Osteoblast (primary cell): ENCODE results near the gene RCHY1. TPM values are rescaled to one million over a fixed set of nuclear protein-coding genes. Genes with fewer than 3 reads are reported as not detected.
"Not testable (repeated sequence)": the region's sequence is repeated elsewhere in the genome, so short reads cannot be mapped to it uniquely, and the experiment has no call there.

ENCODE experiments used
- DNase-seq: peaks from one replicate; pipeline ENCODE4 v3.0.0; 2011; ENCODE audit warnings: low spot score, mixed read lengths; ENCODE audit not compliant: insufficient read length; ENCODE audit errors: missing footprints
- H2AFZ ChIP-seq: 2 replicates; pipeline ENCODE4 v1.6.0; 2011; ENCODE audit warnings: mild to moderate bottlenecking, low read length
- H3K27ac ChIP-seq: 2 replicates; pipeline ENCODE4 v1.5.1; 2011; ENCODE audit warnings: mild to moderate bottlenecking, low read depth, low read length, moderate library complexity
- H3K27me3 ChIP-seq: 2 replicates; pipeline ENCODE4 v1.6.0; 2012; ENCODE audit warnings: mild to moderate bottlenecking, control low read depth, inconsistent platforms, low read length, moderate library complexity; ENCODE audit not compliant: insufficient read depth
- H3K36me3 ChIP-seq: 2 replicates; pipeline ENCODE4 v1.5.1; 2011; ENCODE audit warnings: mild to moderate bottlenecking, low read length, control low read depth, moderate library complexity; ENCODE audit not compliant: insufficient read depth
- H3K4me1 ChIP-seq: 2 replicates; pipeline ENCODE4 v1.5.1; 2011; ENCODE audit warnings: mild to moderate bottlenecking, low read length, control low read depth, moderate library complexity; ENCODE audit not compliant: insufficient read depth
- H3K4me2 ChIP-seq: 2 replicates; pipeline ENCODE4 v1.6.0; 2011; ENCODE audit warnings: mild to moderate bottlenecking, low read length; ENCODE audit not compliant: insufficient read depth
- H3K4me3 ChIP-seq: fragments of 200-600 bp; sonication (generic); 3 replicates; pipeline ENCODE4 v1.5.1; 2012; ENCODE audit warnings: mild to moderate bottlenecking, low read length, inconsistent platforms; ENCODE audit not compliant: insufficient read depth
- H3K79me2 ChIP-seq: 2 replicates; pipeline ENCODE4 v1.6.0; 2012; ENCODE audit warnings: mild to moderate bottlenecking, low read length, control low read depth, inconsistent platforms; ENCODE audit not compliant: insufficient read depth
- H3K9me3 ChIP-seq: 2 replicates; pipeline ENCODE4 v1.5.1; 2011; ENCODE audit warnings: low read depth, low read length, control low read depth
- H4K20me1 ChIP-seq: 2 replicates; pipeline ENCODE4 v1.6.0; 2012; ENCODE audit warnings: mild to moderate bottlenecking, low read length, control low read depth; ENCODE audit not compliant: insufficient read depth
- CTCF ChIP-seq: IDR thresholded peaks from 2 replicates; pipeline ENCODE4 v1.5.1; 2011; ENCODE audit warnings: mild to moderate bottlenecking, low read depth, low read length, moderate library complexity; ENCODE audit errors: extremely low read depth
- total RNA-seq: library from RNA; depleted of rRNA; stranded (reverse); fragments of >200 nt; gene quantifications from 2 replicates; pipeline ENCODE4 v1.2.3, GENCODE V29; 2012

Gene RCHY1
- total RNA-seq, 1 donor: 27.9 TPM

GRCh38 chr4:75530556-75531322, 16.5 kb upstream of the RCHY1 start:
- H4K20me1 ChIP-seq: no peaks in the 10 kb centered on the region
- no peak for TF ChIP-seq CTCF
- H3K4me2 ChIP-seq: no peak overlapping the region
- H3K27me3 ChIP-seq: no peaks in the 10 kb centered on the region
- no peaks in the 10 kb centered on the region for H3K9me3 ChIP-seq
- DNase-seq: no peak
- no peak overlapping the region for H2AFZ ChIP-seq
- peaks cover 33% of the 10 kb centered on the region for H3K36me3 ChIP-seq
- no peak overlapping the region for H3K4me3 ChIP-seq
- no peaks in the 10 kb centered on the region for H3K79me2 ChIP-seq
- H3K4me1 ChIP-seq: no peaks in the 10 kb centered on the region
- H3K27ac ChIP-seq: no peak overlapping the region

- Histone ChIP-seq H3K79me2 (no peaks in the 10 kb centered on the region), H3K4me2 (no peak overlapping the region), H3K27ac (no peak overlapping the region), H4K20me1 (no peaks in the 10 kb centered on the region), H3K27me3 (no peaks in the 10 kb centered on the region), H2AFZ (no peak overlapping the region), H3K9me3 (no peaks in the 10 kb centered on the region), H3K4me1 (no peaks in the 10 kb centered on the region), H3K4me3 (no peak overlapping the region), H3K36me3 (peaks cover 40% of the 10 kb centered on the region)
- no peak for TF ChIP-seq CTCF
- DNase-seq: no peak
Observed at GRCh38 chr4:75527482-75527881, 13.3 kb upstream of the RCHY1 start.

GRCh38 chr4:75525910-75526309, 11.7 kb upstream of the RCHY1 start:
- no peak for DNase-seq
- Histone ChIP-seq H3K79me2 (no peaks in the 10 kb centered on the region), H4K20me1 (no peaks in the 10 kb centered on the region), H3K36me3 (peaks cover 36% of the 10 kb centered on the region), H3K9me3 (no peaks in the 10 kb centered on the region), H3K27ac (no peak overlapping the region), H3K4me1 (no peaks in the 10 kb centered on the region), H3K4me3 (no peak overlapping the region), H2AFZ (no peak overlapping the region), H3K4me2 (no peak overlapping the region), H3K27me3 (no peaks in the 10 kb centered on the region)
- no peak for TF ChIP-seq CTCF

- H3K79me2 ChIP-seq: peaks cover 6% of the 10 kb centered on the region
- H3K36me3 ChIP-seq: peaks cover 30% of the 10 kb centered on the region
- no peak overlapping the region for H3K4me2 ChIP-seq
- no peak overlapping the region for H3K4me3 ChIP-seq
- H4K20me1 ChIP-seq: no peaks in the 10 kb centered on the region
- H3K9me3 ChIP-seq: no peaks in the 10 kb centered on the region
- TF ChIP-seq CTCF: no peak
- no peaks in the 10 kb centered on the region for H3K4me1 ChIP-seq
- no peak for DNase-seq
- no peaks in the 10 kb centered on the region for H3K27me3 ChIP-seq
- H3K27ac ChIP-seq: no peak overlapping the region
- no peak overlapping the region for H2AFZ ChIP-seq
Observed at GRCh38 chr4:75525086-75525485, 10.9 kb upstream of the RCHY1 start.

GRCh38 chr4:75519452-75519851, 5.2 kb upstream of the RCHY1 start:
- not testable (repeated sequence) for H3K4me1 ChIP-seq, H3K27ac ChIP-seq, DNase-seq, H3K4me3 ChIP-seq, H3K9me3 ChIP-seq, H4K20me1 ChIP-seq, H2AFZ ChIP-seq, H3K27me3 ChIP-seq, H3K4me2 ChIP-seq
- Histone ChIP-seq H3K79me2 (peaks cover 21% of the 10 kb centered on the region), H3K36me3 (peaks cover 23% of the 10 kb centered on the region)
